ENCODE measurements around the gene SLC9A6.
"Not testable (repeated sequence)": the region's sequence is repeated elsewhere in the genome, so short reads cannot be mapped to it uniquely, and the experiment has no call there.

The SLC9A6 gene

DNA sequence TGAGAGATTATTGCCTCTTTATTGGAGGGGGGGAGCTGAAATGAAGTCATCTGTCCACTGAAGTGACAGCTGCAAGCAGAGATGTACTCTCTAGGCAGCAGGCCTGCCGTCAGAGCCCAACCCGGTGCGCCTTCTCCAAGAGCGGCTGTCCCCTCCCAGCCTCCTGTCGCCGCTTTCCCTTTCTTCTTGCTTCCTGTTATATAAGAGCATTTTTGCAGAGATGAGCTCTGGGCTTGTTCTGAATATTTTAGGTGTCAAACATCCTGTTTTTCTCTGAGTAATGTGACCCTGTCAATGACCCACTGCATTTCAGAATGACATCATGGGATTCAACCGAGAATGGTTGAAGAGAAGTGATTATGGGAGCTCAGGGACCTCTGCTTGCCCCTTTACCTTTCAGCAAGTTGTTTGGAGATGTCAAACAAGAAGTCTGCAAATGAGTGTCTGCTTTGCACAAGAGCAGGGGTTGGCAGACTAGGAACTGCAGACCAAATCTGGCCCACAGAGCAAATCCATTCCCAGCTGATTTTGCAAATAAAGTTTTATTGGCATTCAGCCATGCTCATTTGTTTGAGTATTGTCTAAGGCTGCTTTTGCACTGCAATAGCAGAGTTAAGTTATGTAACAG, 79.9 kb downstream of the SLC9A6 start:
- DNase-seq: peak; percentile 19

DNA sequence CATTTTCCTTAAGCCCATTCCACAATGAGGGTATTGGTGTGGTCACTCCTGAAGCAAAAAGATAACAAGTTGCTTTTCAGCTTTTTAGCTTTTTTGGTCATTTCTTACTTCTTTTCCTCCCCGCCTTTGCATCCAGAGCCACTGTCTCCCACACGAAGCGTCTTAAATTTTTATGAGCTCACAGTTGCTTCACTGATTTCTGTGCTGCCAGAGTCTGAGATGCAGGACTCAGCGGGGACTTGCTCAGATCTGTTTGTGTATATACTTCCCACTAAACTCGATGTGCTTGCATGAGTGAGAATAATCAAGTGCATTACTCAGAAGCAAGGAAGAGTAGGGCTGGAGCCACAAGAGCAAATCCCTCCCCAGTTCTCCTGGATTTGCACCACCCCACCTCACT, 81.9 kb downstream of the SLC9A6 start:
- DNase-seq: no peak

DNA sequence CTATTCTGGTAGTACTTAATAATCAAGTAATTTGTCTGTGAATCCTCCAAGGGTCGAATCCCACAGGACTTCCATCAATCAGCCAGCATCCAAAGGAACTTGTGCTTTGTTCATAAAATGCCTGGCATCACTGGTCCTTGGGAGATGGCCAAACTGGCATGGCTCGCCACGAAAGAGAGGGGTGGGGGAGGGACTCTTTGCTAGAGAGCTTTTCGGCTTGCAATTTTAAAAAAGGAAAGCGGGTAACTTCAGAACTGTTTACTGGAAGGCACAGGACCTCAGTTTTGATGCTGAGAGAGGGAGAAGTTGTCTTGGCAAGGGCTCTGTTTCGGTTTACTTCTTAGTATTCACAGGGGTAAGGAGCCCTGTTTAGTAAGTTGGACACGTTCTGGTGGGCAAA, 82.7 kb downstream of the SLC9A6 start:
- no peak for DNase-seq

DNA sequence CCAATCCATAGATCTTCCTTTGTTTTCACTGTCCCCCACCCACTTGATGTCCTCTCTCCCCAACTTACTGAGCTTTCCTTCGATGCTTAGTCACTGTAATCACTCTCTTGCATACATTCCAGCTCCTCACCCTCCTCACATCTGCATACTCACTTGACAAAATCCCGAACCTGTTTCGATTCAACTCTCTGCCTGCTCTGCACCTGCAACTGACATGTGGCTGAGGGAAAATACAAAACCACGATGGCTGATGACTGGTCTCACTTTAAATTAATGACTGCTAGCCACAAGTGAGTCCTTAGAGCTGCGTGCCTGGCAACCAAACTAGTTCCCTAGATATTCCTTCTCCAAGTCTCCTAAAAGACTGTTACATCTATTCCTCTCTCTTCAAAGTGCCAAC, 91.7 kb downstream of the SLC9A6 start:
- no peak for DNase-seq

DNA sequence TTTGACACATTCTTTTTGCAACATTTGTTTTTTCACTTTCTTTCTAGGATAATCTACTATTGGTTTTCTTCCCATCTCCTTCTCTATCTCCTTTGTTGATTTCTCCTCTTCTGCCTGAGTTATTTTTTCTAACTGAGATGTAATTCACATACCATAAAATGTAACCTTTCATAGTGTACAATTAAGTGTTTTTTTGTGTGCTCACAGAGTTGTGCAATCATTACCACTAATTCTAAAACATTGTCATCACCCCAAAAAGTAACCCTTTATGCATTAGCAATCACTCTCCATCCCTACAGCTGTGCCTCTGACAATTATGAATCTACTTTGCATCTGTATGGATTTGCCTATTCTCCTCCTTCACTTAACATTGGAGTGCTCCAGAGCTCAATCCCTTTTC, 95.5 kb downstream of the SLC9A6 start:
- no peak for DNase-seq

DNA sequence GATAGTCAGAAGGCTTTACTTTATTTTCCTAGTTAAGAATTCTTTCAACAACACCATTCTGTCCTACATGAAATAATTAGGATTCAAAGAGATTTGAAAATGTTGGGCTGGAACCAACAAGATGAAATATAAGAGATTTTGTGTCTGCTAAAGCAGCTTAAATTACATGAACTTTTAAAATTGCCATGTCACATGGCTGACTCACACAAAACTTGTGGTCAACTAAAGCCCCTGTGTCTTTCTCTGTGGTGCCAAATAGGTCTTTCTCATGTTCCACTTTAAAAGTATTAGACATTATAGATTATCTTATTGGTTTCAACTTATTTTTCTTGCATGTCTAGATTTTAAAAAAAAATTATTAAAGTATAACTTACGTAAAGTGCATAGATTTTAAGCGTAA, 101.3 kb downstream of the SLC9A6 start:
- no peak for DNase-seq

DNA sequence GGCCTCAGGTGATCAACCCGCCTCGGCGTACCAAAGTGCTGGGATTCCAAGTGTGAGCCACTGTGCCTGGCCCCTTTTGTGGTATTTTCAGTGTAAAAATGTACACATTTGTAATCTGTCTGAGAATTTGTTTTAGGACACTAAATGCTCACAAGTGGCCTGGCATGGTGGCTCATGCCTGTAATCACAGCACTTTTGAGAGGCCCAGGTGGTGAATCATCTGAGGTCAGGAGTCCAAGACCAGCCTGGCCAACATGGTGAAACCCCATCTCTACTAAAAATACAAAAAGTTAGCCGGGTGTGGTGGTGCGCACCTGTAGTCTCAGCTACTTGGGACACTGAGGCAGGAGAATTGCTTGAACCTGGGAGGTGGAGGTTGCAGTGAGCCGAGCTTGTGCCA, 106.7 kb downstream of the SLC9A6 start:
- DNase-seq: not testable (repeated sequence)

DNA sequence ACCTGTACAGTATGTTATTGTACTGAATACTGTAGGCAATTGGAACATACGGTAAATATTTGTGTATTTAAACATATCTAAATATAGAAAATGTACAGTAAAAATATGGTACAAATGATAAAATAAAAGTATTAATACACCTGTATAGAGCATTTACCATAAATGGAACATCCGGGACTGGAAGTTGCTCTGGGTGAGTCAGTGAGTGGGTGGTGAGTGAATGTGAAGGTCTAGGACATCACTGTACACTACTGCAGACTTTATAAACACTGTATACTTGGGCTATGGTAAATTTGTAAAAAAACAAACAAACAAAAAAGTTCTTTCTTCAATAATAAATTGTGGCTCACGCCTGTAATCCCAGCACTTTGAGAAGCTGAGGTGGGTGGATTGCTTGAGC, 109.7 kb downstream of the SLC9A6 start:
- DNase-seq: no peak

All from CD4-positive, alpha-beta T cell treated with Interleukin-4 for 4 hours (primary cell).